Vagina (tissue), 2 donors: Measurements from ENCODE around the gene NKD2.

Source experiments
- CTCF ChIP-seq, 3 experiments: fragments of 450-650 bp in 2 of 3; fragments of 200-600 bp in 1 of 3; sonication (generic) in 1 of 3; IDR thresholded peaks; one replicate each; pipeline ENCODE4 v1.5.1; 2017 to 2019; ENCODE audit warnings: antibody characterized with exemption in 3 of 3, mild to moderate bottlenecking in 2 of 3, moderate library complexity in 2 of 3
- POLR2A ChIP-seq, 2 donors: fragments of 450-650 bp; IDR thresholded peaks; one replicate each; pipeline ENCODE4 v1.6.1; 2017; ENCODE audit warnings: antibody characterized with exemption in 2 of 2, mild to moderate bottlenecking in 2 of 2, moderate library complexity in 2 of 2

DNA sequence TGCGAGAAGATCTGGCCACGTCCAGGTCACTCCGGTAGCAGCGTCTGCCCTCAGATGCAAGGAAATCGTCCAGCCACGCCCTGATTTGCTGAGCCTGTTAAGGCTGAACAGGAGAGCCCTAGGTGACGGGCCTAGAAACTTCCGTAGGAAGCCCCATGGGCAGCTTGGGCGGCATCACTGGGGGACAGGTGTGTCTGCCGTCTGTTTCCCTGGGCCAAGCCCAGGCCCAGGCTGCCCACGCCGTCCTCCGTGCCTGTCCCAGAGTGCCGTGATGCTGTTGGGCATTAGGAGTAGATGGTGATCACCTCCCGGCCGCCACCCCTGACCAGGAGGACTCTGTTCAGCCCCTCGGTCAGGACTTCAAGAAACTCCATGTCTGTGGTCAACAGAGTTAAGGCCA lies 43.5 kb downstream of the NKD2 start:
- TF ChIP-seq CTCF (IDR thresholded peaks at IDR 0.05) = no peak
- TF ChIP-seq POLR2A (IDR thresholded peaks at IDR 0.05) = no peak
